Neural cell (in vitro differentiated cells): Measurements from ENCODE around the gene ADAMTS17. TPM values are rescaled to one million over a fixed set of nuclear protein-coding genes. Genes with fewer than 3 reads are reported as not detected.

Experiments
- H2AFZ ChIP-seq: fragments of 200-600, 300-800 bp; sonication (generic), shearing (Covaris generic); 2 replicates; pipeline ENCODE4 v1.6.0; 2014; ENCODE audit warnings: low read depth, mild to moderate bottlenecking, antibody characterized with exemption, low read length, moderate library complexity
- H3F3A ChIP-seq: fragments of 200-600 bp; shearing (Covaris generic); 2 replicates; pipeline ENCODE4 v1.6.1; 2016; ENCODE audit warnings: mild to moderate bottlenecking, moderate library complexity, mixed read lengths, antibody characterized with exemption, low read length; ENCODE audit not compliant: insufficient read depth, poor library complexity, severe bottlenecking
- H3K27ac ChIP-seq: fragments of 200-600, 300-800 bp; sonication (generic), shearing (Covaris generic); 2 replicates; pipeline ENCODE4 v1.5.1; 2014; ENCODE audit warnings: mild to moderate bottlenecking, low read length, moderate library complexity
- H3K27me3 ChIP-seq: fragments of 300-800, 200-600 bp; sonication (generic), shearing (Covaris generic); 2 replicates; pipeline ENCODE4 v1.6.0; 2014; ENCODE audit warnings: mild to moderate bottlenecking, low read depth, low read length, moderate library complexity; ENCODE audit not compliant: insufficient read depth
- H3K36me3 ChIP-seq: fragments of 300-800, 200-600 bp; sonication (generic), shearing (Covaris generic); 2 replicates; pipeline ENCODE4 v1.5.1; 2014; ENCODE audit warnings: mild to moderate bottlenecking, antibody characterized with exemption, low read length, moderate library complexity; ENCODE audit not compliant: insufficient read depth
- H3K4me2 ChIP-seq: fragments of 300-800, 200-600 bp; sonication (generic), shearing (Covaris generic); 2 replicates; pipeline ENCODE4 v1.6.0; 2014; ENCODE audit warnings: mild to moderate bottlenecking, low read length
- H3K4me3 ChIP-seq: fragments of 300-800, 200-600 bp; sonication (generic), shearing (Covaris generic); 2 replicates; pipeline ENCODE4 v1.5.1; 2014; ENCODE audit warnings: mild to moderate bottlenecking, low read length, moderate library complexity
- H3K79me2 ChIP-seq: fragments of 200-600 bp; shearing (Covaris generic); replicated peaks from 2 replicates; pipeline ENCODE4 v1.6.0; 2014; ENCODE audit warnings: mild to moderate bottlenecking, low read length, moderate library complexity; ENCODE audit not compliant: insufficient read depth
- H3K9ac ChIP-seq: fragments of 300-800, 200-600 bp; sonication (generic), shearing (Covaris generic); 2 replicates; pipeline ENCODE4 v1.6.1; 2016; ENCODE audit warnings: mild to moderate bottlenecking, low read length, mixed read lengths
- H3K9me2 ChIP-seq: fragments of 200-600 bp; shearing (Covaris generic); 2 replicates; pipeline ENCODE4 v1.6.1; 2016; ENCODE audit warnings: mild to moderate bottlenecking, low read length, mixed read lengths; ENCODE audit not compliant: insufficient read depth
- H3K9me3 ChIP-seq: fragments of 200-600, 300-800 bp; sonication (generic), shearing (Covaris generic); 2 replicates; pipeline ENCODE4 v1.6.1; 2016; ENCODE audit warnings: mild to moderate bottlenecking, mixed run types, low read length, moderate library complexity, mixed read lengths
- H4K20me1 ChIP-seq: fragments of 200-600 bp; shearing (Covaris generic); 2 replicates; pipeline ENCODE4 v1.6.1; 2016; ENCODE audit warnings: mild to moderate bottlenecking, mixed run types; ENCODE audit not compliant: insufficient read depth
- EP300 ChIP-seq: fragments of 450-650 bp; conservative IDR thresholded peaks from 2 replicates; pipeline ENCODE4 v1.6.1; 2014; ENCODE audit warnings: antibody characterized with exemption, mild to moderate bottlenecking, moderate library complexity; ENCODE audit not compliant: poor library complexity, severe bottlenecking
- EZH2 ChIP-seq: fragments of 200-600, 300-800 bp; shearing (Covaris generic), sonication (generic); IDR thresholded peaks from 2 replicates; pipeline ENCODE4 v1.6.1; 2014; ENCODE audit warnings: antibody characterized with exemption, low read length, borderline replicate concordance, mild to moderate bottlenecking; ENCODE audit not compliant: insufficient read depth, poor library complexity, severe bottlenecking
- MXI1 ChIP-seq: fragments of 450-650 bp; conservative IDR thresholded peaks from 2 replicates; pipeline ENCODE4 v1.6.1; 2014; ENCODE audit warnings: antibody characterized with exemption, mild to moderate bottlenecking; ENCODE audit not compliant: poor library complexity, severe bottlenecking
- POLR2AphosphoS5 ChIP-seq: IDR thresholded peaks from 2 replicates; pipeline ENCODE4 v1.6.1; 2012
- RAD21 ChIP-seq: fragments of 450-650 bp; conservative IDR thresholded peaks from 2 replicates; pipeline ENCODE4 v1.6.1; 2014; ENCODE audit warnings: antibody characterized with exemption, mild to moderate bottlenecking, moderate library complexity
- SMC3 ChIP-seq: fragments of 450-650 bp; conservative IDR thresholded peaks from 2 replicates; pipeline ENCODE4 v1.6.1; 2014; ENCODE audit warnings: antibody characterized with exemption, mild to moderate bottlenecking, moderate library complexity; ENCODE audit not compliant: poor library complexity
- TAF1 ChIP-seq: IDR thresholded peaks from 2 replicates; pipeline ENCODE4 v1.6.1; 2012; ENCODE audit warnings: low read depth
- polyA plus RNA-seq: library from polyadenylated mRNA; depleted of rRNA; stranded (reverse); fragments of >200 nt; gene quantifications from 2 replicates; pipeline ENCODE4 v1.2.3, GENCODE V29; 2014
- TF ChIP-seq, protein P1 (sequence below): IDR thresholded peaks from 2 replicates; pipeline ENCODE4 v1.6.1; 2012; ENCODE audit warnings: borderline replicate concordance
- TF ChIP-seq, protein P2 (sequence below): fragments of 450-650 bp; IDR thresholded peaks from 2 replicates; pipeline ENCODE4 v1.5.1; 2014; ENCODE audit warnings: antibody characterized with exemption, mild to moderate bottlenecking, moderate library complexity; ENCODE audit not compliant: poor library complexity, severe bottlenecking

ADAMTS17 gene
- polyA plus RNA-seq, 1 donor from 2014 or later = 0.04 TPM

DNA sequence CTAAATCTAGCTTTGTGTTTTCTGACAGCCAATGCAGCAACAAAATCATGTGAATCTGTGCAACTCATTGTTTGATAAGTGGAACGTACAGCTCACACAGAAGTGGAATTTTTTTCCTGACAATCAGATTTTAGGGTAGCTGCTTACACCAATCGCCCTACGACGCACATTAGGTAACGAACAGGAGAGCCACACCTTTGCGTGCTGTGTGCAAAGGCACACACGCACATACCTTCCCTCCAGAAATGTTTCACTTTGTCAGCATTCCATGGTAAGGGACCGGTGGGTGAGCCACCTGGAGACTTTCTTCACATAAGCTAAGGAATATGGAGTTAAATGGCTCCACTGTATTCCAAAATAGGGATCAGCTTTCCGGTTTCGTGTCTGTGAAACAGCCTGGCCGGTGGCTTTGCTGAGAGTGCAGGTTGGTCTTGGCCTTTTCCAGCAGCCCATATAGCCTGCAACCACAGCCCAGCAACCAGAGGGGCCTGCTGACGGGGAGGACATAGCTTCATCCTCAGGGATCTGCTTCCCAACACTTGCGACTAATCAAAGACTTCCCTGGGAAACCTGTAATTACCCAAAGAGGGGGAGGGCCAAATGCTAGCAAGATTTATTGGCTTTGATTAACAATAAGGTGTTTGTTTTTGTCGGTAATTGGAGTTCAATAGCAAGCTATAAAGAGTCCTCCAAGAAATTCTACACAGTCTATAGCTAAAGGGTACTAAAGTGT is 145.3 kb downstream of the ADAMTS17 start:
- no peak overlapping the region for H3K4me2 ChIP-seq
- TF ChIP-seq, protein P1, sequence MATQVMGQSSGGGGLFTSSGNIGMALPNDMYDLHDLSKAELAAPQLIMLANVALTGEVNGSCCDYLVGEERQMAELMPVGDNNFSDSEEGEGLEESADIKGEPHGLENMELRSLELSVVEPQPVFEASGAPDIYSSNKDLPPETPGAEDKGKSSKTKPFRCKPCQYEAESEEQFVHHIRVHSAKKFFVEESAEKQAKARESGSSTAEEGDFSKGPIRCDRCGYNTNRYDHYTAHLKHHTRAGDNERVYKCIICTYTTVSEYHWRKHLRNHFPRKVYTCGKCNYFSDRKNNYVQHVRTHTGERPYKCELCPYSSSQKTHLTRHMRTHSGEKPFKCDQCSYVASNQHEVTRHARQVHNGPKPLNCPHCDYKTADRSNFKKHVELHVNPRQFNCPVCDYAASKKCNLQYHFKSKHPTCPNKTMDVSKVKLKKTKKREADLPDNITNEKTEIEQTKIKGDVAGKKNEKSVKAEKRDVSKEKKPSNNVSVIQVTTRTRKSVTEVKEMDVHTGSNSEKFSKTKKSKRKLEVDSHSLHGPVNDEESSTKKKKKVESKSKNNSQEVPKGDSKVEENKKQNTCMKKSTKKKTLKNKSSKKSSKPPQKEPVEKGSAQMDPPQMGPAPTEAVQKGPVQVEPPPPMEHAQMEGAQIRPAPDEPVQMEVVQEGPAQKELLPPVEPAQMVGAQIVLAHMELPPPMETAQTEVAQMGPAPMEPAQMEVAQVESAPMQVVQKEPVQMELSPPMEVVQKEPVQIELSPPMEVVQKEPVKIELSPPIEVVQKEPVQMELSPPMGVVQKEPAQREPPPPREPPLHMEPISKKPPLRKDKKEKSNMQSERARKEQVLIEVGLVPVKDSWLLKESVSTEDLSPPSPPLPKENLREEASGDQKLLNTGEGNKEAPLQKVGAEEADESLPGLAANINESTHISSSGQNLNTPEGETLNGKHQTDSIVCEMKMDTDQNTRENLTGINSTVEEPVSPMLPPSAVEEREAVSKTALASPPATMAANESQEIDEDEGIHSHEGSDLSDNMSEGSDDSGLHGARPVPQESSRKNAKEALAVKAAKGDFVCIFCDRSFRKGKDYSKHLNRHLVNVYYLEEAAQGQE = no peak
- TF ChIP-seq POLR2AphosphoS5 = no peak
- TF ChIP-seq EZH2 = no peak
- no peak for TF ChIP-seq EP300
- TF ChIP-seq, protein P2, sequence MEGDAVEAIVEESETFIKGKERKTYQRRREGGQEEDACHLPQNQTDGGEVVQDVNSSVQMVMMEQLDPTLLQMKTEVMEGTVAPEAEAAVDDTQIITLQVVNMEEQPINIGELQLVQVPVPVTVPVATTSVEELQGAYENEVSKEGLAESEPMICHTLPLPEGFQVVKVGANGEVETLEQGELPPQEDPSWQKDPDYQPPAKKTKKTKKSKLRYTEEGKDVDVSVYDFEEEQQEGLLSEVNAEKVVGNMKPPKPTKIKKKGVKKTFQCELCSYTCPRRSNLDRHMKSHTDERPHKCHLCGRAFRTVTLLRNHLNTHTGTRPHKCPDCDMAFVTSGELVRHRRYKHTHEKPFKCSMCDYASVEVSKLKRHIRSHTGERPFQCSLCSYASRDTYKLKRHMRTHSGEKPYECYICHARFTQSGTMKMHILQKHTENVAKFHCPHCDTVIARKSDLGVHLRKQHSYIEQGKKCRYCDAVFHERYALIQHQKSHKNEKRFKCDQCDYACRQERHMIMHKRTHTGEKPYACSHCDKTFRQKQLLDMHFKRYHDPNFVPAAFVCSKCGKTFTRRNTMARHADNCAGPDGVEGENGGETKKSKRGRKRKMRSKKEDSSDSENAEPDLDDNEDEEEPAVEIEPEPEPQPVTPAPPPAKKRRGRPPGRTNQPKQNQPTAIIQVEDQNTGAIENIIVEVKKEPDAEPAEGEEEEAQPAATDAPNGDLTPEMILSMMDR = no peak
- TF ChIP-seq TAF1 = no peak
- no peak for TF ChIP-seq MXI1
- no peak for TF ChIP-seq RAD21
- no peak for TF ChIP-seq SMC3
- H3K4me3 ChIP-seq = no peak overlapping the region
- no peaks in the 10 kb centered on the region for H3K79me2 ChIP-seq
- no peaks in the 10 kb centered on the region for H4K20me1 ChIP-seq
- H2AFZ ChIP-seq = no peak overlapping the region
- H3K9me2 ChIP-seq = no peaks in the 10 kb centered on the region
- no peak overlapping the region for H3K27ac ChIP-seq
- no peaks in the 10 kb centered on the region for H3K36me3 ChIP-seq
- H3F3A ChIP-seq = no peaks in the 10 kb centered on the region
- no peaks in the 10 kb centered on the region for H3K27me3 ChIP-seq
- H3K9me3 ChIP-seq = no peaks in the 10 kb centered on the region
- no peak overlapping the region for H3K9ac ChIP-seq

DNA sequence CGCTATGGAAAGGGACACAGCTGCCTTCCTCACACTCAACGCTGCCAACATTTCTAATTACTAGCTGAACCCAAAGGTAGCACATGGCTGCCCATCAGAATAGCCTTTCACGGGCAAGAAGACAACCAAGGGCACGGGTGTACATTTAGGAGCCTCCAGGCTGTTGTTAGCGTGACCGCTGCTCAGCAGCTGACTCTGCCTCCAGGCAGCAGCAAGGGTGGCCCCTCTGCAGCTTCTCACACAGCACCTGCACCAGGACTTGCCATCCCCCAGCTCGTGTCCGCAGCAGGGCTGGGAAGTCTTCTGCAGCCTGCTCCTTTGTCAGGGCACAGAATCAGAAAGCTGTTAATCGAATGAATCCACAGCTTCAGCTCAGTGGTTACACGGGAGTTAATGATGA is 146.8 kb downstream of the ADAMTS17 start:
- no peaks in the 10 kb centered on the region for H3K79me2 ChIP-seq
- H3K27me3 ChIP-seq = no peaks in the 10 kb centered on the region
- no peaks in the 10 kb centered on the region for H3F3A ChIP-seq
- H3K4me3 ChIP-seq = no peak overlapping the region
- no peak overlapping the region for H3K27ac ChIP-seq
- H4K20me1 ChIP-seq = no peaks in the 10 kb centered on the region
- H3K9ac ChIP-seq = no peak overlapping the region
- no peak for TF ChIP-seq MXI1
- TF ChIP-seq POLR2AphosphoS5 = no peak
- no peak for TF ChIP-seq EP300
- TF ChIP-seq, protein P2 = no peak
- TF ChIP-seq, protein P1 = no peak
- no peak for TF ChIP-seq EZH2
- no peak for TF ChIP-seq TAF1
- no peak for TF ChIP-seq RAD21
- no peak for TF ChIP-seq SMC3
- H3K9me2 ChIP-seq = no peaks in the 10 kb centered on the region
- H3K9me3 ChIP-seq = no peaks in the 10 kb centered on the region
- H3K36me3 ChIP-seq = no peaks in the 10 kb centered on the region
- H3K4me2 ChIP-seq = no peak overlapping the region
- no peak overlapping the region for H2AFZ ChIP-seq
